ENCODE data around the gene FBXO34.

DNA sequence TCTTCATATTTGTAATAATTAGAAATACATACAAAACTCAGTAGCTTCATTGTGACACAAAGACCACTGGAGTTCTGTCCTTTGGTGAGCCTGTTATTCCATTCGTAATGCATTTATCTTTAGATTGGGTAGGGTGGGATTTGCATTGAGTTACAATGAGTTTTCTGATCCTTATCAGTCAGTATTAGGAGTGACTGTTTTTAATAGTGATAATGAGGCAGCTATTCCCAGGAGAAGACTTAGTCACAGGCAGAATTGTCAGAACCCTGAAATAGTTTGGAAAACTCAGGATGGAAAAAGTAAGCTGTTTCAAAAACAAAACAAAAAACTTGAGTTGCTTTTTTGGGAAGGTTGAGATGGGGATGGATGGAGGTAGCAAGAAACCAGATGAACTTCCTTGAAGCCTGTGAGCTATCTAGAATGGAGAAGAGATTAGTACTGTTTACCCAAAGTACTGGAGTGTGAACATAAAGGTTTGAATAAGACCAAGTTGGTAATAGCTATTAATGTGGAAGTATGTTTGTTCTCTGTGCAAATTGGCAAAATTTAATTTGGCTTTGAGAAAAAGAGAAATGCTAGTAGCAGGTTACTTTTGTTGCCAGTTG is 38.6 kb downstream of the FBXO34 start:
- TF ChIP-seq, protein P1, sequence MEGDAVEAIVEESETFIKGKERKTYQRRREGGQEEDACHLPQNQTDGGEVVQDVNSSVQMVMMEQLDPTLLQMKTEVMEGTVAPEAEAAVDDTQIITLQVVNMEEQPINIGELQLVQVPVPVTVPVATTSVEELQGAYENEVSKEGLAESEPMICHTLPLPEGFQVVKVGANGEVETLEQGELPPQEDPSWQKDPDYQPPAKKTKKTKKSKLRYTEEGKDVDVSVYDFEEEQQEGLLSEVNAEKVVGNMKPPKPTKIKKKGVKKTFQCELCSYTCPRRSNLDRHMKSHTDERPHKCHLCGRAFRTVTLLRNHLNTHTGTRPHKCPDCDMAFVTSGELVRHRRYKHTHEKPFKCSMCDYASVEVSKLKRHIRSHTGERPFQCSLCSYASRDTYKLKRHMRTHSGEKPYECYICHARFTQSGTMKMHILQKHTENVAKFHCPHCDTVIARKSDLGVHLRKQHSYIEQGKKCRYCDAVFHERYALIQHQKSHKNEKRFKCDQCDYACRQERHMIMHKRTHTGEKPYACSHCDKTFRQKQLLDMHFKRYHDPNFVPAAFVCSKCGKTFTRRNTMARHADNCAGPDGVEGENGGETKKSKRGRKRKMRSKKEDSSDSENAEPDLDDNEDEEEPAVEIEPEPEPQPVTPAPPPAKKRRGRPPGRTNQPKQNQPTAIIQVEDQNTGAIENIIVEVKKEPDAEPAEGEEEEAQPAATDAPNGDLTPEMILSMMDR (IDR thresholded peaks at IDR 0.05) = no peak
- TF ChIP-seq POLR2A (IDR thresholded peaks at IDR 0.05) = no peak
